SK-N-SH (cell line): ENCODE results near the gene CBX8. TPM values are rescaled to one million over a fixed set of nuclear protein-coding genes. Genes with fewer than 3 reads are reported as not detected.

ENCODE experiments used
- CTCF ChIA-PET: fragments of 300-600, 350-600 bp; formaldehyde crosslinking; extraction: SDS; loops from one replicate; lab custom pipeline; 2021; lab: Yijun Ruan, JAX
- POLR2A ChIA-PET: fragments of 350-600 bp; sonication (Branson Sonifier 250); formaldehyde crosslinking; extraction: SDS; loops from one replicate; lab custom pipeline; 2020; ENCODE audit warnings: antibody characterized with exemption, inconsistent platforms; lab: Yijun Ruan, JAX
- DNase-seq: peaks from one replicate; pipeline ENCODE4 v3.0.0; 2012
- H2AFZ ChIP-seq: fragments of 200-600 bp; sonication (generic); 2 replicates; pipeline ENCODE4 v1.8.1; 2016; ENCODE audit warnings: antibody characterized with exemption, mild to moderate bottlenecking, low read depth
- H3F3A ChIP-seq: fragments of 200-600 bp; sonication (generic); replicated peaks from 2 replicates; pipeline ENCODE3; 2016; ENCODE audit warnings: antibody characterized with exemption, mild to moderate bottlenecking; ENCODE audit not compliant: insufficient read depth
- H3K27ac ChIP-seq, 2 experiments: fragments of 200-500 bp in 1 of 2; fragments of 200-600 bp in 1 of 2; sonication (Bioruptor generic) in 1 of 2; sonication (generic), shearing (Covaris generic) in 1 of 2; 2 replicates each; pipeline versions ENCODE4 v1.5.1 to v1.6.1; 2014 to 2016; ENCODE audit warnings: low read depth in 2 of 2, inconsistent platforms in 1 of 2, low read length in 1 of 2, mild to moderate bottlenecking in 1 of 2, mixed read lengths in 1 of 2
- H3K27me3 ChIP-seq: fragments of 200-600 bp; sonication (generic), shearing (Covaris generic); 2 replicates; pipeline ENCODE4 v1.6.1; 2016; ENCODE audit warnings: mixed run types; ENCODE audit not compliant: insufficient read depth
- H3K36me3 ChIP-seq, 2 experiments: fragments of 200-500 bp in 1 of 2; fragments of 200-600 bp in 1 of 2; sonication (Bioruptor generic) in 1 of 2; sonication (generic) in 1 of 2; replicated peaks in 1 of 2; 2 replicates each; pipeline versions ENCODE3 to v1.5.1; 2014 to 2016; ENCODE audit warnings: low read length in 1 of 2, mild to moderate bottlenecking in 1 of 2; ENCODE audit not compliant: insufficient read depth in 2 of 2, control insufficient read depth in 1 of 2
- H3K4me1 ChIP-seq, 2 experiments: fragments of 200-500 bp in 1 of 2; fragments of 200-600 bp in 1 of 2; sonication (Bioruptor generic) in 1 of 2; sonication (generic), shearing (Covaris generic) in 1 of 2; 2 replicates each; pipeline versions ENCODE4 v1.5.1 to v1.6.1; 2014 to 2016; ENCODE audit warnings: low read depth in 1 of 2, low read length in 1 of 2, mixed run types in 1 of 2; ENCODE audit not compliant: insufficient read depth in 2 of 2, control insufficient read depth in 1 of 2
- H3K4me2 ChIP-seq: fragments of 200-600 bp; sonication (generic), shearing (Covaris generic); 2 replicates; pipeline ENCODE4 v1.6.1; 2017; ENCODE audit warnings: mixed run types
- H3K4me3 ChIP-seq, 2 experiments: fragments of 200-500 bp in 1 of 2; fragments of 200-600 bp in 1 of 2; sonication (Bioruptor generic) in 1 of 2; sonication (generic), shearing (Covaris generic) in 1 of 2; 2 replicates each; pipeline versions ENCODE4 v1.5.1 to v1.8.1; 2014 to 2016; ENCODE audit warnings: low read depth in 2 of 2, inconsistent platforms in 1 of 2, low read length in 1 of 2, mild to moderate bottlenecking in 1 of 2, mixed read lengths in 1 of 2, moderate library complexity in 1 of 2
- H3K79me2 ChIP-seq: fragments of 200-600 bp; sonication (generic); 2 replicates; pipeline ENCODE4 v1.8.1; 2017; ENCODE audit warnings: mild to moderate bottlenecking; ENCODE audit not compliant: insufficient read depth
- H3K9ac ChIP-seq: fragments of 200-600 bp; sonication (generic); 2 replicates; pipeline ENCODE4 v1.6.1; 2017; ENCODE audit warnings: mixed run types
- H3K9me2 ChIP-seq: fragments of 200-600 bp; sonication (generic); 2 replicates; pipeline ENCODE4 v1.6.1; 2017; ENCODE audit warnings: mixed run types
- H3K9me3 ChIP-seq: fragments of 200-600 bp; sonication (generic); 2 replicates; pipeline ENCODE4 v1.6.1; 2017; ENCODE audit warnings: mixed run types, mild to moderate bottlenecking, moderate library complexity
- H4K20me1 ChIP-seq: fragments of 200-600 bp; sonication (generic); 2 replicates; pipeline ENCODE4 v1.6.1; 2017; ENCODE audit warnings: mild to moderate bottlenecking, mixed run types; ENCODE audit not compliant: insufficient read depth
- CHD2 ChIP-seq: fragments of 150-350 bp; IDR thresholded peaks from 2 replicates; pipeline ENCODE4 v1.6.1; 2018; ENCODE audit warnings: low read length; ENCODE audit not compliant: partially characterized antibody
- CTCF ChIP-seq: fragments of 200-600 bp; sonication (generic); IDR thresholded peaks from 2 replicates; pipeline ENCODE4 v1.6.1; 2017; ENCODE audit warnings: antibody characterized with exemption, mild to moderate bottlenecking, moderate library complexity
- EP300 ChIP-seq, 2 experiments: IDR thresholded peaks; 2 replicates each; pipeline versions ENCODE4 v1.4.0 to v1.6.1; 2012; ENCODE audit warnings: borderline replicate concordance in 1 of 2, low read depth in 1 of 2, low read length in 1 of 2
- EZH2phosphoT487 ChIP-seq: fragments of 200-600 bp; sonication (generic); IDR thresholded peaks from 2 replicates; pipeline ENCODE4 v1.6.1; 2017; ENCODE audit warnings: low read depth, mixed run types, mild to moderate bottlenecking, antibody characterized with exemption, moderate library complexity, borderline replicate concordance
- GABPA ChIP-seq: IDR thresholded peaks from 2 replicates; pipeline ENCODE4 v1.4.0; 2012; ENCODE audit warnings: low read depth, mild to moderate bottlenecking
- GATA2 ChIP-seq: sonication (generic); formaldehyde crosslinking; IDR thresholded peaks from 2 replicates; pipeline ENCODE4 v1.5.0; 2020; ENCODE audit warnings: mild to moderate bottlenecking, missing genetic modification reagents
- IRF3 ChIP-seq: fragments of 150-350 bp; IDR thresholded peaks from 2 replicates; pipeline ENCODE4 v1.6.1; 2016; ENCODE audit warnings: mild to moderate bottlenecking, low read depth, low read length
- JUND ChIP-seq: IDR thresholded peaks from 2 replicates; pipeline ENCODE4 v1.4.0; 2012
- MAX ChIP-seq: IDR thresholded peaks from 2 replicates; pipeline ENCODE4 v1.4.0; 2012; ENCODE audit warnings: low read depth
- MEF2A ChIP-seq: IDR thresholded peaks from 2 replicates; pipeline ENCODE4 v1.4.0; 2012; ENCODE audit warnings: low read depth, borderline replicate concordance
- NFIC ChIP-seq: IDR thresholded peaks from 2 replicates; pipeline ENCODE4 v1.4.0; 2012; ENCODE audit warnings: borderline replicate concordance
- NRF1 ChIP-seq: IDR thresholded peaks from 2 replicates; pipeline ENCODE4 v1.6.1; 2012; ENCODE audit warnings: low read depth, mild to moderate bottlenecking, low read length
- PBX3 ChIP-seq: IDR thresholded peaks from 2 replicates; pipeline ENCODE4; 2012
- RAD21 ChIP-seq: IDR thresholded peaks from 2 replicates; pipeline ENCODE4 v1.6.1; 2012; ENCODE audit warnings: mild to moderate bottlenecking, low read length
- RFX5 ChIP-seq: IDR thresholded peaks from 2 replicates; pipeline ENCODE4 v1.6.1; 2012; ENCODE audit warnings: mild to moderate bottlenecking, improper control_type of control experiment, low read length
- RXRA ChIP-seq: IDR thresholded peaks from 2 replicates; pipeline ENCODE4 v1.4.0; 2012; ENCODE audit warnings: low read depth, mild to moderate bottlenecking, borderline replicate concordance
- SIN3A ChIP-seq: IDR thresholded peaks from 2 replicates; pipeline ENCODE4 v1.6.1; 2012; ENCODE audit warnings: low read depth, mild to moderate bottlenecking, low read length, moderate library complexity, borderline replicate concordance
- SMC3 ChIP-seq: IDR thresholded peaks from 2 replicates; pipeline ENCODE4 v1.6.1; 2012; ENCODE audit warnings: low read depth, low read length, improper control_type of control experiment
- TAF1 ChIP-seq: IDR thresholded peaks from 2 replicates; pipeline ENCODE4 v1.6.1; 2012; ENCODE audit warnings: low read depth, mild to moderate bottlenecking, low read length, moderate library complexity, borderline replicate concordance
- TCF12 ChIP-seq: IDR thresholded peaks from 2 replicates; pipeline ENCODE4 v1.4.0; 2012
- USF1 ChIP-seq: IDR thresholded peaks from 2 replicates; pipeline ENCODE4 v1.4.0; 2012; ENCODE audit warnings: low read depth, borderline replicate concordance
- WGBS: methylation state at CpG from one replicate; pipeline ENCODE4 v1.1.6; 2017; ENCODE audit warnings: low lambda C conversion rate; 5-methylcytosine and 5-hydroxymethylcytosine counted together
- polyA plus RNA-seq, 3 experiments: library from polyadenylated mRNA; depleted of rRNA; stranded (reverse); fragments of >200 nt; gene quantifications; 2 replicates each; pipeline ENCODE4 v1.2.3, GENCODE V29; 2012

The CBX8 gene
- polyA plus RNA-seq, 1 of the 3 experiments (the other 2 are of a cell fraction): 2.9 TPM

- TF ChIP-seq TCF12: no peak
- TF ChIP-seq GABPA: no peak
- TF ChIP-seq USF1: no peak
- TF ChIP-seq TAF1: no peak
- no peak for TF ChIP-seq MAX
- no peak for TF ChIP-seq MEF2A
- TF ChIP-seq SIN3A: no peak
- TF ChIP-seq NFIC: no peak
- TF ChIP-seq IRF3: no peak
- TF ChIP-seq EZH2phosphoT487: no peak
These were observed 13.0 kb downstream of the CBX8 start (continued) for GRCh38 chr17:79783891-79784290.

GRCh38 chr17:79781736-79782575 is 14.9 kb downstream of the CBX8 start:
- ChIA-PET POLR2A (interaction anchor here (0.8 to 1.2 kb wide), 2 partner anchors 11 to 15 kb away, joined by 3 read pairs; partner anchors contain the start of gene CBX8), CTCF (interaction anchor here (0.8 to 1.8 kb wide), 6 partner anchors 12 to 53 kb away, joined by 3 to 8 read pairs (median 4); partner anchors contain the start of gene CBX8)

More at GRCh38 chr17:79781736-79782575, 14.9 kb downstream of the CBX8 start:
- Histone ChIP-seq H3K27ac (no peak overlapping the region), H4K20me1 (peaks cover 34% of the 10 kb centered on the region; the same call in 1 of the 2 replicates), H3K4me2 (no peak overlapping the region), H3K9ac (no peak overlapping the region), H3K4me3 (no peak overlapping the region)
- 94% methylated on average over 25 of the region's 27 CpGs for WGBS
- TF ChIP-seq EP300 (IDR thresholded peaks at IDR 0.05; ENCODE audit: borderline replicate concordance in 1 of 2, low read depth in 1 of 2, low read length in 1 of 2) (no peak), SMC3 (no peak), RAD21 (no peak), TCF12 (no peak), GATA2 (CRISPR knock-in tag) (no peak), NRF1 (no peak), CHD2 (no peak), JUND (no peak), RFX5 (no peak), GABPA (no peak), PBX3 (no peak), NFIC (no peak), CTCF (no peak), RXRA (no peak)
- TF ChIP-seq, all 33 proteins: peak for 0
- no peaks in the 10 kb centered on the region for H3K9me2 ChIP-seq
- no peaks in the 10 kb centered on the region for H3F3A ChIP-seq
- H3K4me1 ChIP-seq: peaks cover 0 to 34% of the 10 kb centered on the region in 2 experiments; a peak in 3 of 4 replicates
- peaks cover 8 to 56% of the 10 kb centered on the region in 2 experiments for H3K36me3 ChIP-seq
- H3K27me3 ChIP-seq: no peaks in the 10 kb centered on the region; the same call in 1 of the 2 replicates
- H3K9me3 ChIP-seq: no peaks in the 10 kb centered on the region
- H3K79me2 ChIP-seq: peaks cover 36% of the 10 kb centered on the region
- no peak overlapping the region for H2AFZ ChIP-seq
- no peak for DNase-seq
